ENCODE results near the gene OVCA2.

The OVCA2 gene

DNA sequence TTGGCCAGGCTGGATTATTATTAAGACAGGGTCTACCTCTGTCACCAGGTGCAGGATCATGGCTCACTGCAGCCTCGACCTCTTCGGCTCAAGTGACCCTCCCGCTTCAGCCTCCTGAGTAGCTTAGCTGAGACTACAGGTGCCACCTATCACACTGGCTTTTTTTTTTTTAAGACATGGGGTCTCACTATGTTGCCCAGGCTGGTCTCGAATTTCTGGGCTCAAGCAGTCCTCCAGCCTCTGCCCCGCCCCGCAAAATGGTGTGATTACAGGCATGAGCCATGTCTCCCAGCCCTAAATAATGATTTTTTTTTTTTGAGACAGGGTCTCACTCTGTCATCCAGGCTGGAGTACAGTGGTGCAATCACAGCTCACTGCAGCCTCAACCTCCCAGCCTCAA, 5.8 kb downstream of the OVCA2 start:
- Histone ChIP-seq H3K27ac (ENCODE audit: low read depth, low read length, poor library complexity, severe bottlenecking) (no peak overlapping the region), H2AFZ (ENCODE audit: low read length) (no peak overlapping the region), H3K9me2 (ENCODE audit: low read depth, low read length) (no peaks in the 10 kb centered on the region), H3K4me3 (ENCODE audit: low read depth, low read length, poor library complexity, severe bottlenecking) (no peak overlapping the region), H3K9ac (ENCODE audit: low read length) (no peak overlapping the region), H3K36me3 (ENCODE audit: insufficient read depth, low read length) (peaks cover 23% of the 10 kb centered on the region), H3K9me3 (ENCODE audit: low read length) (no peaks in the 10 kb centered on the region), H3K4me2 (ENCODE audit: low read length) (no peak overlapping the region), H3K79me2 (ENCODE audit: insufficient read depth, low read length) (no peaks in the 10 kb centered on the region), H3F3A (ENCODE audit: insufficient read depth, low read length) (no peaks in the 10 kb centered on the region), H4K20me1 (ENCODE audit: insufficient read depth, low read length) (no peaks in the 10 kb centered on the region), H3K4me1 (ENCODE audit: insufficient read depth, low read length, severe bottlenecking) (peaks cover 25% of the 10 kb centered on the region), H3K27me3 (ENCODE audit: insufficient read depth, low read length) (no peaks in the 10 kb centered on the region)
- TF ChIP-seq, protein P1, sequence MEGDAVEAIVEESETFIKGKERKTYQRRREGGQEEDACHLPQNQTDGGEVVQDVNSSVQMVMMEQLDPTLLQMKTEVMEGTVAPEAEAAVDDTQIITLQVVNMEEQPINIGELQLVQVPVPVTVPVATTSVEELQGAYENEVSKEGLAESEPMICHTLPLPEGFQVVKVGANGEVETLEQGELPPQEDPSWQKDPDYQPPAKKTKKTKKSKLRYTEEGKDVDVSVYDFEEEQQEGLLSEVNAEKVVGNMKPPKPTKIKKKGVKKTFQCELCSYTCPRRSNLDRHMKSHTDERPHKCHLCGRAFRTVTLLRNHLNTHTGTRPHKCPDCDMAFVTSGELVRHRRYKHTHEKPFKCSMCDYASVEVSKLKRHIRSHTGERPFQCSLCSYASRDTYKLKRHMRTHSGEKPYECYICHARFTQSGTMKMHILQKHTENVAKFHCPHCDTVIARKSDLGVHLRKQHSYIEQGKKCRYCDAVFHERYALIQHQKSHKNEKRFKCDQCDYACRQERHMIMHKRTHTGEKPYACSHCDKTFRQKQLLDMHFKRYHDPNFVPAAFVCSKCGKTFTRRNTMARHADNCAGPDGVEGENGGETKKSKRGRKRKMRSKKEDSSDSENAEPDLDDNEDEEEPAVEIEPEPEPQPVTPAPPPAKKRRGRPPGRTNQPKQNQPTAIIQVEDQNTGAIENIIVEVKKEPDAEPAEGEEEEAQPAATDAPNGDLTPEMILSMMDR (IDR thresholded peaks at IDR 0.05; ENCODE audit: low read length): no peak
- TF ChIP-seq EZH2 (IDR thresholded peaks at IDR 0.05; ENCODE audit: borderline replicate concordance, low read length): no peak

DNA sequence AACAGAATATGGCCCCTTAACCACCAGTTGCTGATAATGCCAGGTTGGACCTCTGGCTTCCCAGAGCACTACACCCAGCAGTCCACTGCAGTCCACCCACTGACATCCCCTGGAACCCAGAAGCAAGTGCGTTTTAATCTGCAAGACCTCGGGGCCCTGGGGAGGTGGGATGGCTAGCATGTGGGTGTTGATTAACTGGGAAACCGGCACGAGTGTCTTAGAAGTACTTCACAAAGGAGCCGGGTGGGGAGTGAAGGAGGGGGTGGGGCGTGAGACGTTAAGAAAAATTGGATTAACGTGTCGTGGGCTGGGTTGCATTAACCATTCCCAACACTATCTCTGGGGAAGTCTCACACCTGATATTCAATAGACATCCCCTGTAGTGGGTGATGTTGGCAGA, 7.0 kb downstream of the OVCA2 start:
- Histone ChIP-seq H3F3A (ENCODE audit: insufficient read depth, low read length) (no peaks in the 10 kb centered on the region), H3K4me2 (ENCODE audit: low read length) (peak overlapping the region; percentile 82; the same call in 1 of the 2 replicates), H3K4me3 (ENCODE audit: low read depth, low read length, poor library complexity, severe bottlenecking) (peak overlapping the region; percentile 67), H3K9me3 (ENCODE audit: low read length) (no peaks in the 10 kb centered on the region), H3K4me1 (ENCODE audit: insufficient read depth, low read length, severe bottlenecking) (peaks cover 24% of the 10 kb centered on the region), H3K27me3 (ENCODE audit: insufficient read depth, low read length) (no peaks in the 10 kb centered on the region), H4K20me1 (ENCODE audit: insufficient read depth, low read length) (no peaks in the 10 kb centered on the region), H3K9ac (ENCODE audit: low read length) (no peak overlapping the region; the same call in 1 of the 2 replicates), H3K79me2 (ENCODE audit: insufficient read depth, low read length) (no peaks in the 10 kb centered on the region), H2AFZ (ENCODE audit: low read length) (no peak overlapping the region), H3K36me3 (ENCODE audit: insufficient read depth, low read length) (peaks cover 11% of the 10 kb centered on the region), H3K27ac (ENCODE audit: low read depth, low read length, poor library complexity, severe bottlenecking) (no peak overlapping the region), H3K9me2 (ENCODE audit: low read depth, low read length) (no peaks in the 10 kb centered on the region)
- TF ChIP-seq EZH2 (IDR thresholded peaks at IDR 0.05; ENCODE audit: borderline replicate concordance, low read length): no peak
- TF ChIP-seq, protein P1 (IDR thresholded peaks at IDR 0.05; ENCODE audit: low read length): no peak

DNA sequence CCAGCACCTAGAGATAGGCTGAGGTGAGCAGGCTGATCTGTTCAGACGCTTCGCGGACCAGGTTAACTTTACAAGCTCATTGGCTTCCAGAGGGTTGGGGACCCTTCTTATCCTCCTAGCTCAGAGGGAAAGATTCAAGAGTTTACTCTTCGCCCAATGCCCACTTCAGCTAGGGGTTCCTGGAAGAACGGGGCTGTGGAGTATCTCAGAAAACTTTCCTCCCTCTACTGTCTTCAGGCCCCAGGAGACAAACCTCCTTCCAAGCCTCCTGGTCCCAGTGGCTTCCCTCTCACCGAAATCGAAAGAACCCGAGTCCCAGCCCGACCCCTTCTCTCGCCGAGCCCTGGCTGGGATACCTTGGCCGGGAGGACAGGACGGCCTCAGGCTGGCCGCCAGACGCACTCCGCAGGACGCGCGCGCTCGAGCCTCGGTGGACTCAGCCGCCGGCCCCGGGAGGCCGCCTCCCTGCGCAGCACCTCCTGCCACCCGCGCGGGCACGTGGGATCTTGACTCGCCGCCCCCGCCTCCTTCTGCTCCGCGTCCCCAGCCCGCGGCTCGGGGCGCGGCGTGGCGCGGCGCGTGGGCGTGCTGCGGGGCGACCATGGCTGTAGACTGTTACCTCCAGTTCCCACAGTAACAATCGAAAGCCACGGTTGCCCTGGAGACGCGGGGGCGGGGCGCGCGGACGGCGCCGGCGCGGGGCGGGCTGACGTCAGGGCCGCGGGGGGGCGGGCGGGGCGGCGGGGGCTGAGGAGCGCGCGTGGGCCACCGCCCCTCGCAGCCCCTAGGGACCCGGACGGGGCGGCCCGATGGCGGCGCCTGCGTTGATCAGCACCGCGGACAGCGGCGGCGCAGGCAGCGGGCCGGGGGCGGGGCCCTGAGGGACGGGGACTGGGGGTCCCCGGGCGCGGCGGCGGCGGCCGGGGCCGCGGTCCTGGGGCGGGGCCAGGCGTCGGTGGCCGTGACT, 7.8 kb downstream of the OVCA2 start:
- TF ChIP-seq EZH2 (IDR thresholded peaks at IDR 0.05; ENCODE audit: borderline replicate concordance, low read length): no peak
- TF ChIP-seq, protein P1 (IDR thresholded peaks at IDR 0.05; ENCODE audit: low read length): no peak
- Histone ChIP-seq H3K9ac (ENCODE audit: low read length) (peak overlapping the region; percentile 51; the same call in 1 of the 2 replicates), H3K4me1 (ENCODE audit: insufficient read depth, low read length, severe bottlenecking) (peaks cover 32% of the 10 kb centered on the region), H4K20me1 (ENCODE audit: insufficient read depth, low read length) (no peaks in the 10 kb centered on the region), H3K27me3 (ENCODE audit: insufficient read depth, low read length) (no peaks in the 10 kb centered on the region), H3K27ac (ENCODE audit: low read depth, low read length, poor library complexity, severe bottlenecking) (no peak overlapping the region), H3K36me3 (ENCODE audit: insufficient read depth, low read length) (peaks cover 3% of the 10 kb centered on the region; the same call in 1 of the 2 replicates), H3K4me3 (ENCODE audit: low read depth, low read length, poor library complexity, severe bottlenecking) (peak overlapping the region; percentile 67), H3F3A (ENCODE audit: insufficient read depth, low read length) (no peaks in the 10 kb centered on the region), H3K9me2 (ENCODE audit: low read depth, low read length) (no peaks in the 10 kb centered on the region), H3K4me2 (ENCODE audit: low read length) (peak overlapping the region; percentile 82), H3K9me3 (ENCODE audit: low read length) (no peaks in the 10 kb centered on the region), H2AFZ (ENCODE audit: low read length) (no peak overlapping the region), H3K79me2 (ENCODE audit: insufficient read depth, low read length) (no peaks in the 10 kb centered on the region)

All from OCI-LY1 (cell line).